SW480 (cell line): ENCODE results near the gene NFKBIB.
"Not testable (repeated sequence)": the region's sequence is repeated elsewhere in the genome, so short reads cannot be mapped to it uniquely, and the experiment has no call there.

Source experiments
- DNase-seq: peaks from one replicate; pipeline ENCODE4 v3.0.0-alpha.2; 2016; ENCODE audit warnings: low spot score

Gene NFKBIB

GRCh38 chr19:38928391-38929001 lies 28.7 kb downstream of the NFKBIB start:
- no peak for DNase-seq

DNA sequence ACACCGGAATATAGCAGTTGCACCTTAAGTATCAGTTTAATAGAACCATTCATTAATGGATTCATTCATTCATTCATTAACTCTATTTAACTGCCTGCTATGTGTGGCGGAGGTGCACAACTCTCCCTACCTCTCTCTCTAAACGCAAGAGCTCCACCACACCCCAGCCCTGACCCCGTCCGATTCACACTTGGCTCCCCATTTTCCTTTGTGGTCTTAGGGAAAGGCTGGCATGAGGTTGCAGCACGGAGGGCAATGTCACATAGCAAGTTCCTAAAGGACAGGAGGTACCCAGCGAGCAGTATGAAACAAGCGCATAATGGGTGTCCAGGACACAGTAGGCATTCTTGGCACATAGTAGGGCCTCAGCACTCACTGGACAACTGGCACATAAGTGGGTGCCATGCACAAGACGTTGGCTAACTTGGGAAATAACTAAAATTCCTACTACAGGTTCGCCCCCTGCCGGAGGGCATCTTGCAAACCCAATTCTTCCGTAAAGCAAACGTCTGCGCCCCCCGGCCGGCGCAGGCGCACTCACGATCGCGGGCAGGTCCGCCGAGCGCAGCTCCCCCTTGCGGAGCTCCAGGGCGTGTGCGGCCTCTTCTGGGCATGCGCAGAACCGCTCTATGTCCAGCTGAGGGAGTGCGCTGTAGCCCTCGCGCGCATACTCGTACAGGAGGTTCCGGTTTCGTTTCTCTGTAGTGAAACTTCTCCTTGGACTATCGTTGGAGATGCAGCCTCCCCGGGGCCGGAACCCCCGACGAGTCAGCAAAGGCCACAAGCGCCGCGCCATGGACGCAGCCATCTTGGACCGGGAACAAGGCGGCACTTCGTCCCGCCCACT lies 30.4 kb downstream of the NFKBIB start, which contains the start of gene SARS2:
Gene SARS2, minus strand, starts transcription at position 835 of the 847 bp plus-strand sequence. Its CDS starts 27 bp downstream, at position 808.
- DNase-seq: peak; percentile 93

DNA sequence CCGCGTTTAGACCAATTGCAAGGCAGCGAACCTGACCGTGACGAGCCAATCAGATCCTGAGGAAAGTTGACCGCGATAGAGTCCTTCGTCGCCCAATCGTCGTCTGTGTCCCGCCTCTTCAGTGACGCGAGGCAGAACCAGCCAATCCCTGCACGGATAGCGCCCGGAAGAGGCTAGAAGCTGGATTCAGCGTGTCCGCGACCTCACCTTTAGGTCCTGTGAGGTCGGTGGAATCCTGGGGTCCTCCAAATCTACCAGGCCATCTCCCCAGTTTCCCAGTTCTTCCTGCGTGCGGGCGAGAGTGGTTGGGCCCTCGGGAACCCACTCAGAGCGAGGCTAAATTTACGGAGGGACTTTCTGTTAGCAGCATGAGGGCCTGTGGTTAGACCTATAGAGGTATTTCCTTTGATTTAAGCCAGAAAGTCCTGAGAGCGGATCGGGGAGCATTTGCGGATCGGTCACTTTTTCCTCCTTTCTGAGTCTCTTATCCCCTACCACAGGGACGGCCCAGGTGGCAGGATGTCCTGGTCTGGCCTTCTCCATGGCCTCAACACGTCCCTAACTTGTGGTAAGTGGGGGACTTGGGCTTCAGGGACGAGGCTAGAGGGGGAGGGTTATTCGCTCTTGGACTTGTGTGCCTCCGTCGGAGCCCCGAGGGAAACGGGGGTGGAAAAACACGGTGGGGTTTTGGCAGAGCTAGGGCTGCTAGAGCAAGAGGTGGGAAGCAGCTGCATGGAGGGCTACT lies 31.2 kb downstream of the NFKBIB start, which contains the start of gene MRPS12:
Gene MRPS12, plus strand, starts transcription at position 169 of the 745 bp plus-strand sequence. Its CDS starts 351 bp downstream, at position 520.
- DNase-seq: peak; percentile 100

DNA sequence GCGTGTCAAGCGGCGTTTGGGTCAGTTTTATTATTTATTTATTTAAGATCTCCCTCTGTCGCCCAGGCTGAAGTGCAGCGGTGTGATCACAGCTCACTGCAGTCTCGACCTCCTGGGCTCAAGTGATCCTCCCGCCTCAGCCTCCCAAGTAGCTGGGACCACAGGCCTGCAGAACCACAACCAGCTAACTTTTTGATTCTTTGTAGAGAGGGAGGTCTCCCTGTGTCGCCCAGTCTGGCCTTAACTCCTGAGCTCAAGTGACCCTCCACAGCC lies 31.7 kb downstream of the NFKBIB start:
- no peak for DNase-seq

DNA sequence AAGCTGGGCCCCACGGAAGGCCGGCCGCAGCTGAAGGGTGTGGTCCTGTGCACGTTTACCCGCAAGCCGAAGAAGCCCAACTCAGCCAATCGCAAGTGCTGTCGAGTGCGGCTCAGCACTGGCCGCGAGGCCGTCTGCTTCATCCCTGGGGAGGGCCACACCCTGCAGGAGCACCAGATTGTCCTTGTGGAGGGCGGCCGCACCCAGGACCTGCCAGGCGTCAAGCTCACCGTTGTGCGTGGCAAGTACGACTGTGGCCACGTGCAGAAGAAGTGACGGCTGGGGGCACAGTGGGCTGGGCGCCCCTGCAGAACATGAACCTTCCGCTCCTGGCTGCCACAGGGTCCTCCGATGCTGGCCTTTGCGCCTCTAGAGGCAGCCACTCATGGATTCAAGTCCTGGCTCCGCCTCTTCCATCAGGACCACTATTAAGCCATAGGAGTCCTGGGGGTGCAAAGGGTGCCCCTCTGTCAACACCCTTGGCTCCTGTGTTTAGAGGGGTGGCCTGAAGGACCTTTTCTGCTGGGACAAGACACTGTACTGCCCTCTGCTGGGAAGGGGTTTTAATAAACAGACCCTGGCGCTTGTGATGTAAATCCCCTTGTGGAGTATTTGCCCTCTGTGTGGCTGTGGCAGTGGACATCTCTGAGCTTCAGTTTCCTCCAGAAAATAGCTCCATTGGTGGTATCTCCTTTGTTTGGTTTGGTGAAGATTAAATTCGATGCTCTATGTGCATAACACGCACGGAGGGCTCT lies 32.8 kb downstream of the NFKBIB start:
- DNase-seq: peak; percentile 36

GRCh38 chr19:38933544-38933943 lies 33.8 kb downstream of the NFKBIB start:
- no peak for DNase-seq

DNA sequence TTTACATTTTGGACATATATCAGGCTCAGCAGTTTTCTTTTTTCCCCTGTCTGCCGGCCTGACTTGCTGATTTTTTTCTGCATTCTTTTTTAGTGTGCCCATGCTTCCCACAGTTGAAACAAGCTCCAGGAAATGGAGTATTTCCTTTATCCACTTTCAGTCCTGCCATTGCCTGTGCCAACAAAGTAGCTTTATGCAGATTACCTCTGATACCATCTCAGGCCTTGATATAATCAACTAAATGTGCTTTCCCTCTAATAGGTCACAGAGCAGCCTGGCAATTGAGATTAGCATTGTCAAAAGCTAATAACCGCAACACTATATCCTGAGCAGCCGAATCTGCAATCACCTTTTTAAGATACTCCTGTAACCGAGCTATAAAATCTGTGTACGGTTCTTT lies 40.2 kb downstream of the NFKBIB start:
- DNase-seq: no peak

- not testable (repeated sequence) for DNase-seq
Observed at GRCh38 chr19:38941466-38941865, 41.7 kb downstream of the NFKBIB start.

- no peak for DNase-seq
Observed at GRCh38 chr19:38941979-38942378, 42.2 kb downstream of the NFKBIB start.

DNA sequence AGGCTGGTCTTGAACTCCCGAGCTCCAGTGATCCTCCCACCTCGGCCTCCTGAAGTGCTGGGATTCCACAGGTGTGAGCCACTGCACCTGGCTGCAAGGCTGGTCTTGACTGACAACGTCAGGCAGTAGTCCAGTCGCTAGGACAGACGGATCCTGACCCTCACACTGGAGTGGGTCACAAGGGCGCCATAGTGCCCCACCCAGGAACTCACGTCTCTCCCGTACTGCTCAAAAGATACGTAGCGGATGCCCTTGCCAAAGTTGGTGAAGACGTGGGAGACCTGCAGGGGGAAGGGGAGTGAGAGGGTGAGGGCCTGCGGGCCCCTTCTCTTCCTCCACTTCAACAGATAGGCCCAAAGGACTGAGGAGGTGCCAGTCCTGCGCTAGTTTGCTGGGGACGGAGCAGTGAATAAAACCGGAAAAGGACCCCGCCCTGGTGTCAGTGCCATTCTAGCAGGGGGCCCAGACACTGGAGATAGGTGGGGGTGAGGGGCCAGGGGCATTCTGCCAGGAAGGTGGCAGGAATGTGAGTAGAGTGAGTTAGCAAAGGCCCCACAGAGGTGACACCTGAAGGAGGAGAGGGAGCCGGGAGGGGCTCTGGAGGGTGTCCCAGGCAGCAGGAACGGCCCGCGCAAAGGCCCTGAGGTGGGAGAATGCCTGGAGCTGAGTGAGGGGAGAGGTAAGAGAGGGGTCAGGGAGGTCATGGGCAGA lies 42.9 kb downstream of the NFKBIB start:
- DNase-seq: no peak

- DNase-seq: no peak
Observed at GRCh38 chr19:38944981-38945506, 45.3 kb downstream of the NFKBIB start.

GRCh38 chr19:38945562-38946228 lies 45.9 kb downstream of the NFKBIB start:
- no peak for DNase-seq

GRCh38 chr19:38946229-38947010 lies 46.7 kb downstream of the NFKBIB start:
- no peak for DNase-seq

DNA sequence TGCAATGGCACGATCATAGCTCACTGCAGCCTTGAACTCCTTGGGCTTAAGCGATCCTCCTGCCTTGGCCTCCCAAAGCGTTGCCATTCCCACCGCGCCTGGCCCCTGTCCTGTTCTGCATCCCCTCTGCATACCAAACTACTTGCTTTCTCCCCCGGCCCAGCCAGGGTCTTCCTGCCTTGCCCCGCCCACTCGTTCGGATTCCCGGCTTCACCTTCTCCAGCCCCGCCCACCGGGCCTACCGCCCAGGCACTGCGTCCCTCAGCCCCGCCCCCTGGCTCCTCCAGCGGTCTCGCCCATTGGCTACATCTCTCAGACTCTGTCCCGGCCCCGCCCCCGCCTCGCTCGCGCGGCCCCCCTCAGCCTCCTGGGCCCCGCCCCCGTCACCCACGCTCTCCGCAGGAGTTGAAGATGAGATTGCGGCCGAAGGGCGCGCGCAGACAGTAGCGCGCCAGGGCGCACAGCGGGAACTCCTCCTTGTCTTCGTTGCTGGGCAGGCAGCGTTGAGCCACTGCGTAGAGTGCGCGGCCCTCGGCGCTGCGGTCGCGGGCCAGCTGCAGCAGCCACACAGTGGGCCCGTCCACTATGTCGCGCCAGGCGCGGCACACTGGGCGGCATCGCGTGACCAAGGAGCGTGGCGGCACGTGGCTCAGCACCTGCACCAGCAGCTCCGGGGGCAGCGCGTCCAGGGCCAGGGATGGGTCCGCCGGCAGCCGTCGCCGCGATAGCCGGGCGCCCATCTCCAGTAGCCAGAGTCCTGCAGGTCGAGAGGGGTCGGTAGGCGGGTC lies 50.0 kb downstream of the NFKBIB start:
- no peak for DNase-seq

DNA sequence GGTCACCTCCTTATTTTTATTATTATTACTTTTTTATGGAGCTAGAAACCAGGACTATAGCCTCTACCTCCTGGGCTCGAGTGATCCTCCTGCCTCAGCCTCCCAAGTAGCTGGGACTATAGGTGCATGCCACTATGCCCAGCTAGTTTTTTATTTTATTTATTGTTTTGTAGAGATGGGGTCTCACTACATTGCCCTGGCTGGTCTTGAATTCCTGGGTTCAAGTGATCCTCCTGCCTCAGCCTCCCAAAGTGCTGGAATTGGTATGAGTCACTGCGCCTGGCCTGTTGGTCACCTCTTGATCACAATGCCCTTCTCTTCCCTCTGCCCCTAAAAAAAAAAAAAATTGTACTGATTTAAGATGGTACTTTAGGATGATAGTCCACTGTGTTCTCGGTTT lies 51.4 kb downstream of the NFKBIB start:
- DNase-seq: no peak

GRCh38 chr19:38952395-38953165 lies 52.8 kb downstream of the NFKBIB start:
- peak; percentile 36 for DNase-seq

DNA sequence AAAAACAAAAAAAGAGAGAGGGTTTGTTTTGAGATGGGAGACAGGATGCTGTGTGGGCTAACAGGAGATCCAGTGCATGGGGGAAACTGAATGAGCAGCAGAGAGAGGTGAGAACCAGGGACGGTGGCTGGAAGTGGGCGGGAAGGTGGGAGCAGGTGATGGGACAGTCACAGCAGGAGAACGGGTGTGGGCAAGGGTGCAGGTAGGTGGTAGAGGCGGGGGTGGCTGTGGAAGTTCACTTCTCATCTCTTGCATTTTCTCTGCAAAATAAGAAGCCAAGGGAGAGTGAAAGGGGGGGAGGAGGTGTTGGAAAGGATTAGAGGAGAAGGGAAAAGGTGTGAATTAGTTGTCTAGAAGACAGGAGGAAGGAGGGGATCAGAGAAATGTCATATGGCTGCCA lies 53.9 kb downstream of the NFKBIB start:
- DNase-seq: no peak

- DNase-seq: no peak
Observed at GRCh38 chr19:38956264-38956663, 56.5 kb downstream of the NFKBIB start.
